ENCODE results near the gene GAS1. TPM values are rescaled to one million over a fixed set of nuclear protein-coding genes. Genes with fewer than 3 reads are reported as not detected.

GAS1 gene
- total RNA-seq = 1.7 and 3.3 TPM in 2 replicates

GRCh38 chr9:86947146-86948073 is at the start of gene GAS1:
Gene GAS1, minus strand, starts transcription at chr9:86947506. Its CDS starts 727 bp downstream, at chr9:86946779.
- H3K4me3 ChIP-seq (ENCODE audit: low read depth, low read length) = peak within 1 kb of the TSS; percentile 67
- TF ChIP-seq CTCF (conservative IDR thresholded peaks at IDR 0.05; ENCODE audit: low read depth, low read length) = no peak
- peak; percentile 66 for DNase-seq (ENCODE audit: low read depth)

- H3K4me3 ChIP-seq (ENCODE audit: low read depth, low read length) = no peak overlapping the region
- DNase-seq (ENCODE audit: low read depth) = no peak
- no peak for TF ChIP-seq CTCF (conservative IDR thresholded peaks at IDR 0.05; ENCODE audit: low read depth, low read length)
These were observed 46.9 kb upstream of the GAS1 start for GRCh38 chr9:86994231-86994630.

GRCh38 chr9:86993830-86994229 is 46.5 kb upstream of the GAS1 start:
- no peak for TF ChIP-seq CTCF (conservative IDR thresholded peaks at IDR 0.05; ENCODE audit: low read depth, low read length)
- no peak for DNase-seq (ENCODE audit: low read depth)
- H3K4me3 ChIP-seq (ENCODE audit: low read depth, low read length) = no peak overlapping the region

GRCh38 chr9:86991077-86991476 is 43.8 kb upstream of the GAS1 start:
- H3K4me3 ChIP-seq (ENCODE audit: low read depth, low read length) = no peak overlapping the region
- TF ChIP-seq CTCF (conservative IDR thresholded peaks at IDR 0.05; ENCODE audit: low read depth, low read length) = no peak
- no peak for DNase-seq (ENCODE audit: low read depth)

- H3K4me3 ChIP-seq (ENCODE audit: low read depth, low read length) = no peak overlapping the region
- no peak for TF ChIP-seq CTCF (conservative IDR thresholded peaks at IDR 0.05; ENCODE audit: low read depth, low read length)
- DNase-seq (ENCODE audit: low read depth) = no peak
These were observed 43.0 kb upstream of the GAS1 start for GRCh38 chr9:86990290-86990689.

- DNase-seq (ENCODE audit: low read depth) = no peak
- H3K4me3 ChIP-seq (ENCODE audit: low read depth, low read length) = no peak overlapping the region
- no peak for TF ChIP-seq CTCF (conservative IDR thresholded peaks at IDR 0.05; ENCODE audit: low read depth, low read length)
These were observed 40.6 kb upstream of the GAS1 start for GRCh38 chr9:86987900-86988299.

All from epithelial cell of proximal tubule (primary cell).